H1 (cell line): ENCODE measurements around the gene ASB8. TPM values are rescaled to one million over a fixed set of nuclear protein-coding genes. Genes with fewer than 3 reads are reported as not detected.

Experiments
- ATF3 ChIP-seq: IDR thresholded peaks from 2 replicates; pipeline ENCODE4 v1.6.1; 2011; ENCODE audit warnings: low read depth, mild to moderate bottlenecking, low read length; ENCODE audit not compliant: insufficient read depth
- CHD7 ChIP-seq: fragments of 300-600 bp; sonication (generic); IDR thresholded peaks from 2 replicates; pipeline ENCODE4 v1.7.1; 2012; ENCODE audit warnings: low read length, moderate library complexity, mild to moderate bottlenecking, inconsistent platforms; ENCODE audit not compliant: insufficient replicate concordance
- HDAC2 ChIP-seq, 2 experiments: fragments of 300-600 bp in 1 of 2; sonication (generic) in 1 of 2; IDR thresholded peaks; 2 replicates each; pipeline ENCODE4 v1.6.1; 2011 to 2012; ENCODE audit warnings: low read depth in 2 of 2, low read length in 2 of 2, mild to moderate bottlenecking in 2 of 2, moderate library complexity in 2 of 2, borderline replicate concordance in 1 of 2, inconsistent platforms in 1 of 2
- HDAC6 ChIP-seq: IDR thresholded peaks from one replicate; pipeline ENCODE4 v1.7.1; 2012; ENCODE audit warnings: low read depth, mild to moderate bottlenecking, inconsistent platforms, low read length, moderate library complexity
- JUND ChIP-seq: IDR thresholded peaks from 2 replicates; pipeline ENCODE4 v1.6.1; 2011; ENCODE audit warnings: mild to moderate bottlenecking, improper control_type of control experiment, low read length
- KDM1A ChIP-seq: fragments of 200-600, 300-600 bp; sonication (generic); IDR thresholded peaks from 2 replicates; pipeline ENCODE4 v1.7.1; 2016; ENCODE audit warnings: mild to moderate bottlenecking, low read length, borderline replicate concordance
- RAD21 ChIP-seq, 2 experiments: IDR thresholded peaks in 1 of 2; conservative IDR thresholded peaks in 1 of 2; 2 replicates each; pipeline ENCODE4 v1.6.1; 2011; ENCODE audit warnings: low read depth in 2 of 2, low read length in 2 of 2, improper control_type of control experiment in 1 of 2, inconsistent platforms in 1 of 2, mild to moderate bottlenecking in 1 of 2, moderate library complexity in 1 of 2
- polyA plus RNA-seq, 7 experiments: library from polyadenylated mRNA; depleted of rRNA in 3 of 7; stranded (reverse) in 5 of 7; unstranded in 2 of 7; fragments of >200 nt in 5 of 7; fragments of 200-250 nt in 2 of 7; gene quantifications; 1 replicate in 5 of 7; 2 replicates in 1 of 7; 4 replicates in 1 of 7; pipeline versions ENCODE4 v1.2.1 to v1.2.3, GENCODE V29; 2011 to 2013; ENCODE audit warnings: missing spikeins in 2 of 7, mixed read lengths in 2 of 7
- total RNA-seq: library from RNA; stranded (reverse); fragmentation: NEBNext Ultra II Directional; extraction: Animal tissue kit (Norgen Biotek cat#: 25700); gene quantifications from 2 replicates; pipeline ENCODE4 v1.2.1, GENCODE V29; 2021

The ASB8 gene
- total and polyA plus RNA-seq, 2 of the 8 experiments (the other 6 are each of a cell fraction or from before 2014, with no cell fraction given) = 3.8 to 8.3 TPM

GRCh38 chr12:48135027-48135426 is 22.3 kb downstream of the ASB8 start (continued):
- no peak for TF ChIP-seq CHD7
- TF ChIP-seq KDM1A = no peak
- TF ChIP-seq ATF3 = no peak
- TF ChIP-seq JUND = no peak
- TF ChIP-seq HDAC6 = no peak
- TF ChIP-seq RAD21 (IDR thresholded peaks at IDR 0.05 in 1 of 2, conservative IDR thresholded peaks at IDR 0.05 in 1 of 2; ENCODE audit: low read depth in 2 of 2, low read length in 2 of 2) = no peak
- no peak for TF ChIP-seq HDAC2 (IDR thresholded peaks at IDR 0.05; ENCODE audit: borderline replicate concordance in 1 of 2, low read depth in 2 of 2, low read length in 2 of 2)
